ENCODE data around the gene TRIM74. TPM values are rescaled to one million over a fixed set of nuclear protein-coding genes. Genes with fewer than 3 reads are reported as not detected.

The TRIM74 gene
- total RNA-seq, 2 donors from 2014 or later = 0.89 to 1.5 TPM

Other genes starting within 250 kb of the TRIM74 start
- 1 to 10 TPM; 2.0 to 2.9 TPM for gene TYW1B, start 141.3 kb downstream of the TRIM74 start, total RNA-seq
- 100 to 1,000 TPM in 1 of 2 donors, 10 to 100 TPM in 1; 86.1 to 132 TPM for gene POM121, start 44.4 kb downstream of the TRIM74 start, total RNA-seq
- not detected for gene SPDYE8, start 60.3 kb upstream of the TRIM74 start, total RNA-seq
- gene SPDYE11, start 88.4 kb upstream of the TRIM74 start, total RNA-seq = not detected
- not detected for gene SPDYE9, start 116.6 kb upstream of the TRIM74 start, total RNA-seq

Data from activated T-helper 17 cell treated with anti-CD3 and anti-CD28 coated beads, Interleukin-2, amount 50 U/mL, for 72 hours (primary cell).